HCT116 (cell line): ENCODE results near the gene TAF1B. TPM values are rescaled to one million over a fixed set of nuclear protein-coding genes. Genes with fewer than 3 reads are reported as not detected.

Experiments used
- ATAC-seq: fragments of 200-7000 bp; cut with Tn5 transposase; 2 replicates; pipeline ENCODE4 v1.9.1; 2020; ENCODE audit warnings: mild to moderate bottlenecking, moderate library complexity
- BruUV-seq: library from RNA; stranded (reverse); fragments of 400-500 nt; replicated peaks from 2 replicates; lab custom pipeline; 2021; lab: Mats Ljungman, UMichigan
- CTCF ChIA-PET: fragments of 300-600 bp; sonication (Branson Sonifier 250); formaldehyde crosslinking; loops from one replicate; lab custom pipeline; 2021; ENCODE audit warnings: antibody characterized with exemption; lab: Charles Lee
- POLR2A ChIA-PET: fragments of 300-600, 350-600 bp; sonication (Branson Sonifier 250); formaldehyde crosslinking; loops from one replicate; lab custom pipeline; 2021; ENCODE audit warnings: antibody characterized with exemption; lab: Charles Lee
- RAD21 ChIA-PET, 2 experiments: fragments of 300-600 bp; sonication (Branson Sonifier 250); formaldehyde crosslinking; loops; one replicate each; lab custom pipeline; 2023; ENCODE audit warnings: low total read pairs in 2 of 2; ENCODE audit not compliant: uncharacterized antibody in 2 of 2, unreplicated experiment in 2 of 2, low non-redundant PET in 1 of 2; lab: Charles Lee
- DNase-seq: peaks from one replicate; pipeline ENCODE4 v3.0.0-alpha.2; 2010; ENCODE audit warnings: low read depth, low spot score
- H2AFZ ChIP-seq: fragments of 200-600 bp; shearing (Covaris generic), sonication (generic); 2 replicates; pipeline ENCODE4 v1.6.1; 2017; ENCODE audit warnings: low read depth, mixed run types, mixed read lengths, antibody characterized with exemption, low read length; ENCODE audit not compliant: poor library complexity, severe bottlenecking
- H3K27ac ChIP-seq: 2 replicates; pipeline ENCODE4 v1.5.1; 2012; ENCODE audit warnings: low read depth, low read length
- H3K27me3 ChIP-seq: fragments of 200-600 bp; sonication (generic); 2 replicates; pipeline ENCODE4 v1.6.1; 2016; ENCODE audit warnings: mixed run types, low read length, mixed read lengths; ENCODE audit not compliant: insufficient read depth
- H3K36me3 ChIP-seq, 2 experiments: fragments of 200-500 bp in 1 of 2; fragments of 200-600 bp in 1 of 2; sonication (Bioruptor generic) in 1 of 2; sonication (generic) in 1 of 2; 2 replicates each; pipeline versions ENCODE4 v1.5.1 to v1.6.1; 2014 to 2016; ENCODE audit warnings: low read length in 2 of 2, inconsistent platforms in 1 of 2, mixed read lengths in 1 of 2, mixed run types in 1 of 2; ENCODE audit not compliant: insufficient read depth in 2 of 2, control insufficient read depth in 1 of 2
- H3K4me1 ChIP-seq, 2 experiments: fragments of 200-600 bp in 1 of 2; sonication (generic) in 1 of 2; 2 replicates each; pipeline versions ENCODE4 v1.5.1 to v1.6.1; 2012 to 2017; ENCODE audit warnings: low read length in 2 of 2, inconsistent platforms in 1 of 2, mild to moderate bottlenecking in 1 of 2, mixed read lengths in 1 of 2, mixed run types in 1 of 2, moderate library complexity in 1 of 2; ENCODE audit not compliant: insufficient read depth in 2 of 2, control insufficient read depth in 1 of 2
- H3K4me2 ChIP-seq: fragments of 200-600 bp; sonication (generic); 2 replicates; pipeline ENCODE4 v1.6.1; 2017; ENCODE audit warnings: mixed run types, low read length, mixed read lengths
- H3K4me3 ChIP-seq, 2 experiments: fragments of 200-600 bp in 1 of 2; sonication (generic) in 1 of 2; replicated peaks in 1 of 2; 2 replicates each; pipeline ENCODE4 v1.5.1; 2011 to 2016; ENCODE audit warnings: low read length in 2 of 2, control low read depth in 1 of 2, low read depth in 1 of 2, mild to moderate bottlenecking in 1 of 2, mixed read lengths in 1 of 2, mixed run types in 1 of 2
- H3K79me2 ChIP-seq: fragments of 200-600 bp; sonication (generic); 2 replicates; pipeline ENCODE4 v1.6.1; 2017; ENCODE audit warnings: mild to moderate bottlenecking, mixed run types, low read length, moderate library complexity, mixed read lengths; ENCODE audit not compliant: insufficient read depth
- H3K9ac ChIP-seq: fragments of 200-600 bp; sonication (generic); 2 replicates; pipeline ENCODE4 v1.6.1; 2016; ENCODE audit warnings: low read length, mixed read lengths
- H3K9me2 ChIP-seq: fragments of 200-600 bp; sonication (generic), shearing (Covaris generic); 2 replicates; pipeline ENCODE4 v1.6.1; 2017; ENCODE audit warnings: mixed run types, mild to moderate bottlenecking, moderate library complexity; ENCODE audit not compliant: insufficient read depth
- H3K9me3 ChIP-seq, 2 experiments: fragments of 200-500 bp in 1 of 2; fragments of 200-600 bp in 1 of 2; sonication (Bioruptor generic) in 1 of 2; sonication (generic) in 1 of 2; 2 replicates each; pipeline ENCODE4 v1.6.1; 2014 to 2017; ENCODE audit warnings: low read length in 2 of 2, mixed read lengths in 2 of 2, inconsistent platforms in 1 of 2, low read depth in 1 of 2, mild to moderate bottlenecking in 1 of 2, mixed run types in 1 of 2, moderate library complexity in 1 of 2; ENCODE audit not compliant: control insufficient read depth in 1 of 2, insufficient read depth in 1 of 2
- H4K20me1 ChIP-seq: fragments of 200-600 bp; sonication (generic), shearing (Covaris generic); 2 replicates; pipeline ENCODE4 v1.6.1; 2017; ENCODE audit warnings: mixed run types, mild to moderate bottlenecking, moderate library complexity; ENCODE audit not compliant: insufficient read depth
- ATF3 ChIP-seq: IDR thresholded peaks from 2 replicates; pipeline ENCODE4 v1.6.1; 2012
- CBX3 ChIP-seq: IDR thresholded peaks from 2 replicates; pipeline ENCODE4 v1.6.1; 2012; ENCODE audit warnings: low read depth
- CTCF ChIP-seq, 3 experiments: fragments of 200-600 bp in 1 of 3; sonication (generic) in 1 of 3; IDR thresholded peaks in 2 of 3; conservative IDR thresholded peaks in 1 of 3; 2 replicates each; pipeline ENCODE4 v1.5.1; 2012 to 2017; ENCODE audit warnings: low read depth in 2 of 3, low read length in 2 of 3, antibody characterized with exemption in 1 of 3, borderline replicate concordance in 1 of 3, control low read depth in 1 of 3, mild to moderate bottlenecking in 1 of 3, mixed read lengths in 1 of 3, mixed run types in 1 of 3, moderate library complexity in 1 of 3; ENCODE audit not compliant: insufficient read depth in 1 of 3
- ELF1 ChIP-seq: IDR thresholded peaks from 2 replicates; pipeline ENCODE4 v1.6.1; 2012; ENCODE audit warnings: low read depth, borderline replicate concordance
- EZH2 ChIP-seq: fragments of 200-600 bp; sonication (generic); IDR thresholded peaks from 2 replicates; pipeline ENCODE4 v1.6.1; 2017; ENCODE audit warnings: antibody characterized with exemption, mixed run types
- EZH2phosphoT487 ChIP-seq: fragments of 200-600 bp; IDR thresholded peaks from 2 replicates; pipeline ENCODE4 v1.6.1; 2018; ENCODE audit warnings: antibody characterized with exemption, borderline replicate concordance
- FOSL1 ChIP-seq: IDR thresholded peaks from 2 replicates; pipeline ENCODE4 v1.6.1; 2012; ENCODE audit warnings: low read depth
- MAX ChIP-seq: IDR thresholded peaks from 2 replicates; pipeline ENCODE4 v1.6.1; 2012
- POLR2A ChIP-seq: IDR thresholded peaks from 2 replicates; pipeline ENCODE4 v1.7.0; 2011; ENCODE audit warnings: borderline replicate concordance; ENCODE audit not compliant: insufficient read depth, insufficient read length; ENCODE audit errors: extremely low read depth
- RAD21 ChIP-seq: IDR thresholded peaks from 2 replicates; pipeline ENCODE4 v1.6.1; 2012; ENCODE audit warnings: low read depth, mild to moderate bottlenecking
- REST ChIP-seq: IDR thresholded peaks from 2 replicates; pipeline ENCODE4 v1.6.1; 2012; ENCODE audit warnings: low read depth
- ZNF274 ChIP-seq: fragments of 200-500 bp; sonication (Bioruptor generic); IDR thresholded peaks from 2 replicates; pipeline ENCODE4 v1.6.1; 2014; ENCODE audit warnings: mild to moderate bottlenecking, low read depth, low read length, inconsistent platforms
- intact Hi-C: fragments of 100-400 bp; cut with micrococcal nuclease; formaldehyde crosslinking; loops from 2 replicates; pipeline ENCODE4 v1.10.0; 2022
- total RNA-seq: library from RNA; stranded (reverse); gene quantifications from one replicate; pipeline ENCODE4 v1.2.1, GENCODE V29; 2021; ENCODE audit not compliant: unreplicated experiment

Gene TAF1B
- total RNA-seq, 1 experiment from 2014 or later: 27.9 TPM

- CTCF ChIA-PET: no interaction called here
- no peak for ATAC-seq
Measured at GRCh38 chr2:9857814-9858729, 14.8 kb downstream of the TAF1B start.

More at GRCh38 chr2:9857814-9858729, 14.8 kb downstream of the TAF1B start:
- Histone ChIP-seq H3K79me2 (no peaks in the 10 kb centered on the region), H3K9me3 (peaks cover 4 to 7% of the 10 kb centered on the region in 2 experiments; a peak in 2 of 4 replicates), H3K9me2 (no peaks in the 10 kb centered on the region), H3K4me3 (no peak overlapping the region), H3K36me3 (peaks cover 24 to 62% of the 10 kb centered on the region in 2 experiments), H3K4me2 (no peak overlapping the region), H4K20me1 (no peaks in the 10 kb centered on the region), H3K4me1 (no peaks in the 10 kb centered on the region), H3K9ac (no peak overlapping the region), H3K27me3 (no peaks in the 10 kb centered on the region), H2AFZ (no peak overlapping the region), H3K27ac (no peak overlapping the region)
- intact Hi-C loops: no loop called here
- ChIA-PET RAD21 (no interaction called here), POLR2A (no interaction called here)
- DNase-seq: no peak
- no TSS peak for BruUV-seq
- TF ChIP-seq REST (no peak), RAD21 (no peak), ATF3 (no peak), CBX3 (no peak), ZNF274 (no peak), CTCF (IDR thresholded peaks at IDR 0.05 in 2 of 3, conservative IDR thresholded peaks at IDR 0.05 in 1 of 3; ENCODE audit: borderline replicate concordance in 1 of 3, insufficient read depth in 1 of 3, low read depth in 2 of 3, low read length in 2 of 3) (no peak), EZH2phosphoT487 (no peak), POLR2A (no peak), FOSL1 (no peak), ELF1 (no peak), EZH2 (no peak), MAX (no peak)
